GM23248 (cell line): ENCODE results near the gene NPAT. TPM values are rescaled to one million over a fixed set of nuclear protein-coding genes. Genes with fewer than 3 reads are reported as not detected.
"Not testable (repeated sequence)": the region's sequence is repeated elsewhere in the genome, so short reads cannot be mapped to it uniquely, and the experiment has no call there.

Experiments
- DNase-seq: peaks from one replicate; pipeline ENCODE4 v3.0.0-alpha.2; 2015
- H2AFZ ChIP-seq: fragments of 200-600 bp; sonication (generic); 2 replicates; pipeline ENCODE4 v1.6.1; 2016; ENCODE audit warnings: antibody characterized with exemption
- H3F3A ChIP-seq: fragments of 200-600 bp; sonication (generic); 2 replicates; pipeline ENCODE4 v1.6.1; 2016; ENCODE audit warnings: mild to moderate bottlenecking, antibody characterized with exemption, mixed run types; ENCODE audit not compliant: insufficient read depth
- H3K27ac ChIP-seq: fragments of 200-600 bp; sonication (generic); 2 replicates; pipeline ENCODE4 v1.5.1; 2016; ENCODE audit warnings: mild to moderate bottlenecking
- H3K27me3 ChIP-seq: fragments of 200-600 bp; sonication (generic); replicated peaks from 2 replicates; pipeline ENCODE4 v1.6.1; 2016; ENCODE audit warnings: mild to moderate bottlenecking; ENCODE audit not compliant: insufficient read depth
- H3K36me3 ChIP-seq: fragments of 200-600 bp; sonication (generic); 2 replicates; pipeline ENCODE4 v1.6.1; 2016; ENCODE audit warnings: low read depth, mild to moderate bottlenecking
- H3K4me1 ChIP-seq: fragments of 200-600 bp; sonication (generic); 2 replicates; pipeline ENCODE4 v1.6.1; 2016; ENCODE audit warnings: mild to moderate bottlenecking; ENCODE audit not compliant: insufficient read depth
- H3K4me2 ChIP-seq: fragments of 200-600 bp; sonication (generic); one replicate; pipeline ENCODE4 v1.6.1; 2016; ENCODE audit warnings: mild to moderate bottlenecking; ENCODE audit not compliant: unreplicated experiment
- H3K4me3 ChIP-seq: fragments of 200-600 bp; sonication (generic); 2 replicates; pipeline ENCODE4 v1.5.1; 2016; ENCODE audit warnings: mild to moderate bottlenecking
- H3K79me2 ChIP-seq: fragments of 200-600 bp; sonication (generic); 2 replicates; pipeline ENCODE4 v1.6.1; 2016; ENCODE audit warnings: mild to moderate bottlenecking; ENCODE audit not compliant: insufficient read depth
- H3K9ac ChIP-seq: fragments of 200-600 bp; sonication (generic); 2 replicates; pipeline ENCODE4 v1.6.1; 2016; ENCODE audit warnings: mild to moderate bottlenecking
- H3K9me2 ChIP-seq: fragments of 200-600 bp; sonication (generic); 2 replicates; pipeline ENCODE4 v1.6.1; 2016; ENCODE audit warnings: mixed run types, mild to moderate bottlenecking, moderate library complexity; ENCODE audit not compliant: insufficient read depth
- H3K9me3 ChIP-seq: fragments of 200-600 bp; sonication (generic); one replicate; pipeline ENCODE4 v1.6.1; 2017; ENCODE audit warnings: low read depth
- H4K20me1 ChIP-seq: fragments of 200-600 bp; sonication (generic); 2 replicates; pipeline ENCODE4 v1.6.0; 2016; ENCODE audit not compliant: insufficient read depth
- EZH2 ChIP-seq: fragments of 200-600 bp; sonication (generic); IDR thresholded peaks from 2 replicates; pipeline ENCODE4 v1.6.1; 2018; ENCODE audit warnings: antibody characterized with exemption, mild to moderate bottlenecking; ENCODE audit not compliant: insufficient read depth, poor library complexity, severe bottlenecking
- EZH2phosphoT487 ChIP-seq: fragments of 200-600 bp; sonication (generic); IDR thresholded peaks from 2 replicates; pipeline ENCODE4 v1.6.1; 2018; ENCODE audit warnings: antibody characterized with exemption, moderate library complexity, mild to moderate bottlenecking, low read depth; ENCODE audit not compliant: insufficient read depth
- WGBS, 2 experiments: methylation state at CpG; one replicate each; pipeline ENCODE4 v1.1.6; 2015 to 2017; ENCODE audit warnings: low lambda C conversion rate in 2 of 2, low coverage in 1 of 2; ENCODE audit errors: missing lambda C conversion rate in 2 of 2; 5-methylcytosine and 5-hydroxymethylcytosine counted together
- in situ Hi-C: fragments of 300-500 bp; cut with MboI; formaldehyde crosslinking; loops from 2 replicates; pipeline ENCODE4 v1.15.0; 2020
- polyA plus RNA-seq: library from polyadenylated mRNA; unstranded; fragments of >200 nt; fragmentation: Nextera tagmentation; extraction: Ambion mirVana; gene quantifications from 2 replicates; pipeline ENCODE4 v1.2.1, GENCODE V29; 2016
- total RNA-seq: library from RNA; depleted of rRNA; stranded (reverse); fragments of >200 nt; shearing (Covaris generic); gene quantifications from 2 replicates; pipeline ENCODE4 v1.2.3, GENCODE V29; 2014

NPAT gene
- total and polyA plus RNA-seq, 2 experiments from 2014 or later = 8.5 to 9.6 TPM

GRCh38 chr11:108196901-108197300 is 25.5 kb downstream of the NPAT start:
- H2AFZ ChIP-seq = no peak overlapping the region
- peaks cover 16% of the 10 kb centered on the region; the same call in 1 of the 2 replicates for H3F3A ChIP-seq
- no peak overlapping the region for H3K4me2 ChIP-seq
- H3K9ac ChIP-seq = no peak overlapping the region
- TF ChIP-seq EZH2 (no peak), EZH2phosphoT487 (no peak)
- H3K9me2 ChIP-seq = no peaks in the 10 kb centered on the region; the same call in 1 of the 2 replicates
- H3K4me1 ChIP-seq = peaks cover 11% of the 10 kb centered on the region
- no peak overlapping the region for H3K27ac ChIP-seq
- peaks cover 36% of the 10 kb centered on the region for H3K36me3 ChIP-seq
- 96 to 98% methylated on average over 3 of the region's 3 CpGs for WGBS, 2 experiments
- no peak for DNase-seq
- H3K4me3 ChIP-seq = no peak overlapping the region
- H4K20me1 ChIP-seq = no peaks in the 10 kb centered on the region
- H3K27me3 ChIP-seq = no peaks in the 10 kb centered on the region
- in situ Hi-C loops = no loop called here
- H3K79me2 ChIP-seq = peaks cover 40% of the 10 kb centered on the region
- no peaks in the 10 kb centered on the region for H3K9me3 ChIP-seq

- peaks cover 24% of the 10 kb centered on the region for H3K79me2 ChIP-seq
- no peaks in the 10 kb centered on the region for H3F3A ChIP-seq
- no peak for DNase-seq
- no peak overlapping the region for H2AFZ ChIP-seq
- no peak for TF ChIP-seq EZH2phosphoT487
- no peak for TF ChIP-seq EZH2
- no peak overlapping the region for H3K27ac ChIP-seq
- H3K27me3 ChIP-seq = no peaks in the 10 kb centered on the region
- no peaks in the 10 kb centered on the region for H4K20me1 ChIP-seq
- no peak overlapping the region for H3K9ac ChIP-seq
- no peaks in the 10 kb centered on the region for H3K4me1 ChIP-seq
- H3K4me2 ChIP-seq = no peak overlapping the region
- H3K9me2 ChIP-seq = no peaks in the 10 kb centered on the region
- in situ Hi-C loops = no loop called here
- H3K9me3 ChIP-seq = no peaks in the 10 kb centered on the region
- no peak overlapping the region for H3K4me3 ChIP-seq
- peaks cover 50% of the 10 kb centered on the region for H3K36me3 ChIP-seq
Observed at GRCh38 chr11:108193725-108194124, 28.7 kb downstream of the NPAT start.

- Histone ChIP-seq H3K79me2 (no peaks in the 10 kb centered on the region), H3K36me3 (peaks cover 42% of the 10 kb centered on the region), H3K4me2 (no peak overlapping the region), H2AFZ (no peak overlapping the region), H3F3A (no peaks in the 10 kb centered on the region), H3K4me1 (no peaks in the 10 kb centered on the region), H3K4me3 (no peak overlapping the region), H3K9ac (no peak overlapping the region), H3K27me3 (no peaks in the 10 kb centered on the region), H4K20me1 (no peaks in the 10 kb centered on the region), H3K27ac (no peak overlapping the region), H3K9me3 (no peaks in the 10 kb centered on the region), H3K9me2 (no peaks in the 10 kb centered on the region)
- in situ Hi-C loops = no loop called here
- TF ChIP-seq EZH2 (no peak), EZH2phosphoT487 (no peak)
- DNase-seq = no peak
- 85 to 88% methylated on average over 5 of the region's 5 CpGs for WGBS, 2 experiments
Observed at GRCh38 chr11:108177570-108177969, 44.9 kb downstream of the NPAT start.

- H3K9me3 ChIP-seq = no peaks in the 10 kb centered on the region
- no peak overlapping the region for H3K4me2 ChIP-seq
- no peaks in the 10 kb centered on the region for H3K27me3 ChIP-seq
- no peaks in the 10 kb centered on the region for H4K20me1 ChIP-seq
- H3K9me2 ChIP-seq = no peaks in the 10 kb centered on the region
- no peaks in the 10 kb centered on the region for H3K4me1 ChIP-seq
- H2AFZ ChIP-seq = no peak overlapping the region
- H3K79me2 ChIP-seq = no peaks in the 10 kb centered on the region
- in situ Hi-C loops = no loop called here
- DNase-seq = no peak
- peak overlapping the region; percentile 10 for H3K4me3 ChIP-seq
- 51 to 53% methylated on average over 2 of the region's 2 CpGs for WGBS, 2 experiments
- no peak overlapping the region for H3K27ac ChIP-seq
- TF ChIP-seq EZH2 = no peak
- TF ChIP-seq EZH2phosphoT487 = no peak
- 0 out of 2 replicates have a peak overlapping the region, but pooled peaks have one; percentile 20 for H3K9ac ChIP-seq
- peaks cover 38% of the 10 kb centered on the region for H3K36me3 ChIP-seq
- no peaks in the 10 kb centered on the region for H3F3A ChIP-seq
Observed at GRCh38 chr11:108170184-108170583, 52.3 kb downstream of the NPAT start.

- TF ChIP-seq EZH2phosphoT487 (no peak), EZH2 (no peak)
- no peaks in the 10 kb centered on the region for H3K27me3 ChIP-seq
- H3K9me2 ChIP-seq = no peaks in the 10 kb centered on the region
- H2AFZ ChIP-seq = no peak overlapping the region
- no peak overlapping the region for H3K4me2 ChIP-seq
- H4K20me1 ChIP-seq = no peaks in the 10 kb centered on the region
- peaks cover 32% of the 10 kb centered on the region for H3K36me3 ChIP-seq
- no peaks in the 10 kb centered on the region for H3F3A ChIP-seq
- H3K9ac ChIP-seq = no peak overlapping the region
- H3K79me2 ChIP-seq = no peaks in the 10 kb centered on the region
- no peak for DNase-seq
- in situ Hi-C loops = no loop called here
- H3K4me1 ChIP-seq = no peaks in the 10 kb centered on the region
- no peak overlapping the region for H3K4me3 ChIP-seq
- no peaks in the 10 kb centered on the region for H3K9me3 ChIP-seq
- no peak overlapping the region for H3K27ac ChIP-seq
Observed at GRCh38 chr11:108167624-108168023, 54.8 kb downstream of the NPAT start.

- H4K20me1 ChIP-seq, H3K9me2 ChIP-seq, H3K9ac ChIP-seq, DNase-seq, H3F3A ChIP-seq, H3K9me3 ChIP-seq, H3K27me3 ChIP-seq, H3K79me2 ChIP-seq, H3K4me3 ChIP-seq, H2AFZ ChIP-seq, H3K27ac ChIP-seq, H3K4me2 ChIP-seq, in situ Hi-C loops, H3K4me1 ChIP-seq: not testable (repeated sequence)
- WGBS, 2 experiments = 88 to 94% methylated on average over 6 of the region's 6 CpGs
- H3K36me3 ChIP-seq = peaks cover 51% of the 10 kb centered on the region
Observed at GRCh38 chr11:108162878-108163277, 59.6 kb downstream of the NPAT start.
